ENCODE data around the gene RADIL. TPM values are rescaled to one million over a fixed set of nuclear protein-coding genes. Genes with fewer than 3 reads are reported as not detected.
A peak's percentile ranks its signal among the peaks of the same experiment; 100 is the strongest.
"Not testable (repeated sequence)": the region's sequence is repeated elsewhere in the genome, so short reads cannot be mapped to it uniquely, and the experiment has no call there.

RADIL gene
- total RNA-seq, 2 experiments from 2014 or later = 0.05 TPM; not detected in 1

- CTCF ChIA-PET = no interaction called here
- Mint-ChIP-seq H3K27ac (no peak overlapping the region), H3K4me1 (no peaks in the 10 kb centered on the region), H3K9me3 (no peaks in the 10 kb centered on the region), H3K36me3 (ENCODE audit: low read depth) (no peaks in the 10 kb centered on the region), H3K27me3 (peaks cover 5% of the 10 kb centered on the region), H3K4me3 (no peak overlapping the region)
- POLR2A ChIA-PET = interaction anchor here (1.6 kb wide), 1 partner anchor 160 kb away, joined by 3 read pairs; no protein-coding TSS in a partner anchor
- DNase-seq = no peak
These were observed 81.7 kb downstream of the RADIL start for GRCh38 chr7:4801839-4802231.

GRCh38 chr7:4800926-4801838, 82.3 kb downstream of the RADIL start:
- H3K4me1 Mint-ChIP-seq = no peaks in the 10 kb centered on the region
- ChIA-PET POLR2A (interaction anchor here (1.6 kb wide), 1 partner anchor 160 kb away, joined by 3 read pairs; no protein-coding TSS in a partner anchor), CTCF (no interaction called here)
- H3K36me3 Mint-ChIP-seq (ENCODE audit: low read depth) = no peaks in the 10 kb centered on the region
- no peak for DNase-seq
- no peaks in the 10 kb centered on the region for H3K27me3 Mint-ChIP-seq
- H3K4me3 Mint-ChIP-seq = no peak overlapping the region
- H3K9me3 Mint-ChIP-seq = no peaks in the 10 kb centered on the region
- H3K27ac Mint-ChIP-seq = no peak overlapping the region

GRCh38 chr7:4800487-4800886, 83.0 kb downstream of the RADIL start:
- no peak overlapping the region for H3K27ac Mint-ChIP-seq
- no peak for DNase-seq
- no peaks in the 10 kb centered on the region for H3K27me3 Mint-ChIP-seq
- no peaks in the 10 kb centered on the region for H3K4me1 Mint-ChIP-seq
- no peaks in the 10 kb centered on the region for H3K36me3 Mint-ChIP-seq (ENCODE audit: low read depth)
- ChIA-PET CTCF (interaction anchor here (0.6 kb wide), 1 partner anchor 284 kb away, joined by 3 read pairs; no protein-coding TSS in a partner anchor), POLR2A (interaction anchor here (1.6 kb wide), 1 partner anchor 159 kb away, joined by 3 read pairs; no protein-coding TSS in a partner anchor)
- no peaks in the 10 kb centered on the region for H3K9me3 Mint-ChIP-seq
- H3K4me3 Mint-ChIP-seq = no peak overlapping the region

- Mint-ChIP-seq H3K36me3 (ENCODE audit: low read depth) (no peaks in the 10 kb centered on the region), H3K27ac (no peak overlapping the region), H3K4me1 (no peaks in the 10 kb centered on the region), H3K9me3 (no peaks in the 10 kb centered on the region), H3K4me3 (no peak overlapping the region), H3K27me3 (no peaks in the 10 kb centered on the region)
- DNase-seq = no peak
- ChIA-PET POLR2A (no interaction called here), CTCF (interaction anchor here (0.6 to 3.6 kb wide), 5 partner anchors 14 to 287 kb away, joined by 3 to 33 read pairs (median 5); partner anchors contain the start of gene RADIL)
These were observed 83.8 kb downstream of the RADIL start for GRCh38 chr7:4799508-4800268.

DNA sequence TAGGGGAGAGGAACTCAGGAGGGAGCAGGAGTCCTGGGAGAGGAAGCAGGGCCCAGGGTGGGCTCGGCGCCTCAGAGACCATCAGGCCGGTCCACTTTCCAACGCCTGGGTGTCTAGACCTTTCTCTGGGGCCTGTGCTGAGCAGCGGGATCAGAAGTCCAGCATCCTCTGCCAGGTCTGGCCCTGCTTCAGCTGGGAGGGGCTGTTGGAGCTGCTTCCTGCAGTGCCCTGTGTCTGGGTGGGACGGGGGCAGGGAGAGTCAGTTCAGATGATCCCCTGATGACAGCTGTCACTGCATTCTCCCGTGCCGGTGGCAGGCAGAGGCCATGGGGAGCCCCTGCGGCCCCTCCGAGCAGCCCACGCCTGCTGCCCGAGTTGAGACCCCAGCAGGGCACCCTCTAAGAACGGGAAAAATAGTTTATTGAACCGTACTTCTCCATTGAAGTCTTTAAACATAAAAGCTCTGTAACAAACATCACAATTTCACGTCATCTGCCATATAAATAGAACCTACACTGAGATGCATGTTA, 84.7 kb downstream of the RADIL start:
- H3K36me3 Mint-ChIP-seq (ENCODE audit: low read depth) = peaks cover 7% of the 10 kb centered on the region
- H3K9me3 Mint-ChIP-seq = no peaks in the 10 kb centered on the region
- no peak for DNase-seq
- H3K27me3 Mint-ChIP-seq = no peaks in the 10 kb centered on the region
- no peak overlapping the region for H3K4me3 Mint-ChIP-seq
- H3K4me1 Mint-ChIP-seq = no peaks in the 10 kb centered on the region
- H3K27ac Mint-ChIP-seq = no peak overlapping the region
- POLR2A ChIA-PET = interaction anchor here (2.6 kb wide), 1 partner anchor 23 kb away, joined by 18 read pairs; the partner anchor contains the start of gene AP5Z1
- CTCF ChIA-PET = interaction anchor here (0.6 to 3.6 kb wide), 16 partner anchors 8 to 375 kb away, joined by 3 to 33 read pairs (median 4); partner anchors contain the start of genes AP5Z1 and RADIL

GRCh38 chr7:4797858-4798705, 85.4 kb downstream of the RADIL start:
- DNase-seq = peak; percentile 64
- POLR2A ChIA-PET = interaction anchor here (2.6 kb wide), 1 partner anchor 22 kb away, joined by 18 read pairs; the partner anchor contains the start of gene AP5Z1

DNA sequence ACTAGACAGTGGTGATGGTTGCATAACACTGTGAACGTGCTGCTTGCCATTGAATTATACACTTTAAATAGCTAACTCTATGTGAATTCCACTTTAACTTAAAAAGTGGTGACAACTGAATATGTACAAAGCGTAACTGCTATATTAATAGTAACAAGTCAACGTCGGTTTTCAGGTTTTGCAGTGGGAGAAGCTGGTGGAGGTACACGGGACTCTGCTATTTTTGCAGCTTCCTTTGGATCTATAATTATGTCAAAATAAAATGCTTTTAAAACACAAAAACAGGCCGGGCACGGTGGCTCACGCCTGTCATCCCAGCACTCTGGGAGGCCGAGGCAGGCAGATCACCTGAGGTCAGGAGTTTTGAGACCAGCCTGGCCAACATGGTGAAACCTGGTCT, 87.1 kb downstream of the RADIL start:
- H3K27ac Mint-ChIP-seq = no peak overlapping the region
- no peaks in the 10 kb centered on the region for H3K27me3 Mint-ChIP-seq

More at GRCh38 chr7:4797858-4798705, 85.4 kb downstream of the RADIL start:
- CTCF ChIA-PET = interaction anchor here (0.6 to 3.6 kb wide), 15 partner anchors 8 to 376 kb away, joined by 3 to 33 read pairs (median 5); partner anchors contain the start of genes AP5Z1 and RADIL
- Mint-ChIP-seq H3K27ac (no peak overlapping the region), H3K36me3 (ENCODE audit: low read depth) (peaks cover 7% of the 10 kb centered on the region), H3K9me3 (no peaks in the 10 kb centered on the region), H3K4me1 (no peaks in the 10 kb centered on the region), H3K4me3 (no peak overlapping the region), H3K27me3 (no peaks in the 10 kb centered on the region)

GRCh38 chr7:4794591-4795350, 88.7 kb downstream of the RADIL start:
- POLR2A ChIA-PET = interaction anchor here (1.3 kb wide), 1 partner anchor 20 kb away, joined by 4 read pairs; the partner anchor contains the start of gene AP5Z1
- CTCF ChIA-PET = interaction anchor here (0.6 to 1.2 kb wide), 3 partner anchors 61 to 416 kb away, joined by 3 to 6 read pairs (median 3); no protein-coding TSS in a partner anchor
- Mint-ChIP-seq H3K9me3 (no peaks in the 10 kb centered on the region), H3K36me3 (ENCODE audit: low read depth) (peaks cover 21% of the 10 kb centered on the region), H3K27ac (no peak overlapping the region), H3K4me3 (no peak overlapping the region), H3K4me1 (peaks cover 3% of the 10 kb centered on the region), H3K27me3 (no peaks in the 10 kb centered on the region)
- DNase-seq = no peak

More for the DNA sequence above, 87.1 kb downstream of the RADIL start:
- ChIA-PET POLR2A (interaction anchor here (2.6 kb wide), 1 partner anchor 21 kb away, joined by 18 read pairs; the partner anchor contains the start of gene AP5Z1), CTCF (interaction anchor here (0.5 to 3.6 kb wide), 8 partner anchors 18 to 370 kb away, joined by 3 to 33 read pairs (median 4); partner anchors contain the start of genes AP5Z1 and RADIL)
- no peak for DNase-seq
- Mint-ChIP-seq H3K4me3 (no peak overlapping the region), H3K4me1 (peaks cover 2% of the 10 kb centered on the region), H3K36me3 (ENCODE audit: low read depth) (peaks cover 11% of the 10 kb centered on the region), H3K9me3 (no peaks in the 10 kb centered on the region)

DNA sequence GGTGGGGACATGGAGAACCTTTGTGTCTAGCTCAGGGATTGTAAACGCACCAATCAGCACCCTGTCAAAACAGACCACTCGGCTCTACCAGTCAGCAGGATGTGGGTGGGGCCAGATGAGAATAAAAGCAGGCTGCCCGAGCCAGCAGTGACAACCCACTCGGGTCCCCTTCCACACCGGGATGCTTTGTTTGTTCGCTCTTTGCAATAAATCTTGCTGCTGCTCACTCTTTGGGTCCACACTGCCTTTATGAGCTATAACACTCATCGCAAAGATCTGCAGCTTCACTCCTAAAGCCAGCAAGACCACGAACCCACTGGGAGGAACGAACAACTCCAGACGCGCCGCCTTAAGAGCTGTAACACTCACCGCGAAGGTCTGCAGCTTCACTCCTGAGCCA, 89.3 kb downstream of the RADIL start:
- H3K4me1 Mint-ChIP-seq, H3K4me3 Mint-ChIP-seq, H3K27ac Mint-ChIP-seq, H3K9me3 Mint-ChIP-seq, H3K27me3 Mint-ChIP-seq, DNase-seq: not testable (repeated sequence)
- ChIA-PET CTCF (interaction anchor here (1.2 to 2.0 kb wide), 2 partner anchors 184 to 290 kb away, joined by 3 to 8 read pairs; no protein-coding TSS in a partner anchor), POLR2A (interaction anchor here (3.7 kb wide), 1 partner anchor 19 kb away, joined by 49 read pairs; the partner anchor contains the start of gene AP5Z1)
- peaks cover 21% of the 10 kb centered on the region for H3K36me3 Mint-ChIP-seq (ENCODE audit: low read depth)

GRCh38 chr7:4793385-4793993, 90.0 kb downstream of the RADIL start:
- POLR2A ChIA-PET = interaction anchor here (3.7 kb wide), 1 partner anchor 18 kb away, joined by 49 read pairs; the partner anchor contains the start of gene AP5Z1
- not testable (repeated sequence) for H3K4me1 Mint-ChIP-seq, DNase-seq, H3K27me3 Mint-ChIP-seq, H3K27ac Mint-ChIP-seq, H3K4me3 Mint-ChIP-seq, H3K9me3 Mint-ChIP-seq
- peaks cover 21% of the 10 kb centered on the region for H3K36me3 Mint-ChIP-seq (ENCODE audit: low read depth)
- CTCF ChIA-PET = interaction anchor here (1.1 to 2.7 kb wide), 4 partner anchors 17 to 293 kb away, joined by 3 to 16 read pairs (median 6); partner anchors contain the start of gene AP5Z1

All from activated CD4-positive, alpha-beta memory T cell treated with anti-CD3 and anti-CD28 coated beads, Interleukin-2, amount 10 ng/mL, durations not matched to agents 7 days and 5 days (primary cell).